GM18873 (cell line): Measurements from ENCODE around the gene ZNF503.

ENCODE experiments used
- ATAC-seq: cut with Tn5 transposase; IDR thresholded peaks from one replicate; pipeline ENCODE4 v1.9.1; 2021; ENCODE audit warnings: mild to moderate bottlenecking, moderate library complexity, moderate number of reproducible peaks; ENCODE audit not compliant: unreplicated experiment, low FRiP score

The ZNF503 gene

GRCh38 chr10:75432176-75432575 lies 30.6 kb upstream of the ZNF503 start:
- ATAC-seq: no peak

GRCh38 chr10:75431180-75432111 lies 29.9 kb upstream of the ZNF503 start, which contains the start of gene LRMDA:
TSS of gene LRMDA (plus strand) at chr10:75431624.
- no peak for ATAC-seq

GRCh38 chr10:75430000-75430763 lies 28.6 kb upstream of the ZNF503 start:
- ATAC-seq: no peak

DNA sequence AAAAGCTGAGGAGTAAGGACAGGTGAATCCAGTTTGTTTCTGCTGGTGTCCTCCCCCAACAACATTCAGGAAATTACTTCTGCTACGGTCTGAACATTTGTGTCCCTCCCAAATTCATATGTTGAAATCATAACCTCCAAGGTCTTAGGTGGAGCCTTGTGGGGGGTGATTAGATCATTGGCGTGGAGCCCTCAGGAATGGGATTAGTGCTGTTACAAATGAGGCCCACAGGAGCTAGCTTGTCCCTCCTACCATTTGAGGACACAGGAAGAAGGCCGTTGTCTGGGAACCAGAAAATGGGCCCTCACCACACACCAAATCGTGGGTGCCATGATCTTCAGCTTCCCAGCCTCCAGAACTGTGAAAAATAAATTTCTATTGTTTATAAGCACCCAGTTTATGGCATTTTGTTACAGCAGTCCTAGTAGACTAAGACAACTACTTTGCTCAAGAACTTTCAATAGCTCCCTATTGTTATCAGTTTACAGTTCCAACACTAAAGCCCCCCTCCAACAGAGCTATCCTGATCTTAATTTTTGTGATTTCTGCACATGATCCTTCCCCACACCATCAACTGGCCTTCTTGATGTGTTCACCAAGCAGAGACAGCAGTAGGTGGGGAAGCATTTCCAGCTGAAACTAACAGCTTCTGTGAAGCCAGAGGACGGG lies 27.7 kb upstream of the ZNF503 start:
- ATAC-seq: no peak

DNA sequence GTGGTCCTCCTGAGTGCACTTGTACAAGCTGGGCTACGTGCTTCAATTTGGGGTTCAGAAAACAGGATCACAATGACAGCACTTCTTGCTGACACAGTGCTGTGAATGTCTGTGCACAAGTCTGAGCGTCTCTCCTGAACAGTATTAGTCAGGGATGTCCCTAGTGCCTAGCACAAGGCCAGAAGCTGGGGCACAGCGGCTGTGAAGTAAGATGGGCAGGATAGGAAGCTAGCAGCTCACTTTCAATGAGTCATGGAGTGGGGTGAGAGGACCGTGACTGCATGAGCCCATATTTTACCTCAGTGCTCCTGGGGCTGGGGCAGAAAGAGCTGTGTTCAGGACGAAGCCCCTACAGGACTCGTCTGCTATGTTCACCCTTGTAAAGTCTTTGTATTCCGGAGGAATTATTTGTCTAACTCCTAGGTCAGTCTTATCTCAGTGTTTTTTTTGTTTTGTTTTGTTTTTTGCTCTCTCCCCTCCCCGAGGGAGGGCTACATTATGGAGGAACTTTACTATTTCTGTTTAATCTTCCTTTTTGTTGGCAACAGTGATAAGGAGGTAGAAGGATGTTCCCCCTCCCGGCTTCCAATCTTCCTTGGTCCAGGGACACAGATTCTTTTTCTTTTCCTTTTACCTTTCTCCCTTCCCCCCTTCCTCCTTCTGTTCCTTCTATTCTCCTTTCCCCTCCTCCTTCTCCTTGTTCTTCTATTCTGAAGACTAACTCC lies 27.0 kb upstream of the ZNF503 start:
- ATAC-seq: no peak

DNA sequence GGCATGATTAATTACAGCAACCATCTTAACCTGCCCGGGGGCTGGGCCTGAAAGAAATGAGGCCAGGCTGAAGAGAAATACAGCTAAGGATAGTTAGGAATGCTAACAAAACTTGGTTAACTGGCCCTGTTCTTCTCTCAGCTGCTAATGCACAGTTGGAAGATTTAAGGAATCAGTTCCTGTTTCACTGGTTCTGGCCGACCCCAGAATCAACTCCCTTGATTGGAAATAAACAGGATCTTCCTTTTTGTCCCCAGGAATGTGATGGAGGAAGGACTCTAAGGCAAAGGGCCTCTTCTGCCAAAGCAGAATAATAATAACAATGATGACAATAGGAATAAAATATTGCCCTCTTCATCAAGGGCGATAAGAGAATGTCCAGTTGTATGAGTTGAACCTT lies 26.4 kb upstream of the ZNF503 start:
- ATAC-seq: no peak

DNA sequence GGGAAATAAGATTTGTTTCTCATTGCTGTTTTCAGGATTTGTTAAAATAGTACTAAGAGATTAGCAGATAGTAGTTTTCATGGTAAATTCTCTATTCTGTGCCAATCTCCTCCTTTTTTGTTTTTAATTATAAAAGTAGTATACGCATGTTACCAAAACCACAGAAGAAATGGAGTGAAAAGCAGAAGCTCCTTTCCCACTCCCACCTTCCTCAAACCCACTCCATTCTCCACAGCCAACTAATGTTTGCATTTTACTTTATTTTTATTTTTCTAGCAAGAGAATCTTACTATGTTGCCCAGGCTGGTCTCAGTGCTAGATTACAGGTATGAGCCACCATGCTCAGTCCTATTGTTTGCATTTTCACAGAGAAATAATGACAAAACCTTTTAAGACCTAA lies 25.3 kb upstream of the ZNF503 start:
- ATAC-seq: no peak

- ATAC-seq: no peak
Observed at GRCh38 chr10:75425291-75426079, 23.9 kb upstream of the ZNF503 start.

GRCh38 chr10:75424571-75424970 lies 23.0 kb upstream of the ZNF503 start:
- no peak for ATAC-seq

- ATAC-seq: no peak
Observed at GRCh38 chr10:75422913-75423312, 21.3 kb upstream of the ZNF503 start.

DNA sequence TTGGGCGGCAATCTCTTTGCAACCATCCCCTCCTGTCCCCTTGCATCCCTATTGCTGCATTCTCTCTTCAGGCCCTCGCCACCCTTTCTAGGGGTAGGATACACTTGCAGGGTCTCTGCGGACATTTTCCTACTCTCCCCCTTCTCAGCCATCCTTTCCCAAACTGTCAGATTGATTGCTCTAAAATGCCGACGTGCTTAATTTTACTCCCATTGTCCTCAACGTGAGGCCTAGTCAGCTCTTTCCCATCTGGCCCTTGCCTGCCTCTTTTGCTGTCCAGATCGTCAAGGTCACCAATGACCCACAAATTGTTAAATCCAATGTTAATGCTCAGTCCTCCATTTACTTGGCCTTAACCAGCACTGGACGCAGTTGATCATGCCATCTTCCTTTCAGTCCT lies 17.1 kb upstream of the ZNF503 start:
- ATAC-seq: no peak

GRCh38 chr10:75418293-75418692 lies 16.7 kb upstream of the ZNF503 start:
- ATAC-seq: no peak

DNA sequence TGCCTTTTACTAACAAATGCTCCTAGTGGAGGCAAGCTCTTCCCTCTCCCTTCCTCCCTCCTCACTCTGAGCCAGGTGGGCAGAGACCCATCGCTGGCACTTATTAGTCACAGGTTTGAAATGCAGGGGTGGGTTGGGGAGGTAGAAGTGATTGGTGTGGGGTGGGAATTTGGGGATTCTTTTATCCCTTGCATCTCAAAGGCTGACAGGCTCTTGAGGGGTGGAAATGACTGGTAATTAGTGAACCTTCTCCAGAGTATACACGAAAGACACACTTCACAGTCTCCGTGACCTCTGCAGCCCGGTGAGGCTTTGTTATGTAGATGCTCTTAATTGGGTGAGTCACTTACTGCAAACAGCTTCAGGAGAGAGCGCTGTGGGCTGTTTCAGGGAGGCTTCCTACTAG lies 16.0 kb upstream of the ZNF503 start:
- ATAC-seq: no peak

- no peak for ATAC-seq
Observed at GRCh38 chr10:75414527-75414926, 13.0 kb upstream of the ZNF503 start.

GRCh38 chr10:75410132-75411005 lies 8.8 kb upstream of the ZNF503 start:
- ATAC-seq: no peak

GRCh38 chr10:75408911-75409885 lies 7.6 kb upstream of the ZNF503 start:
- no peak for ATAC-seq

GRCh38 chr10:75408509-75408875 lies 6.9 kb upstream of the ZNF503 start:
- no peak for ATAC-seq
